Left ventricle myocardium inferior (tissue), 1 donor: ENCODE measurements around the gene CUL4B. TPM values are rescaled to one million over a fixed set of nuclear protein-coding genes. Genes with fewer than 3 reads are reported as not detected.
"Not testable (repeated sequence)": the region's sequence is repeated elsewhere in the genome, so short reads cannot be mapped to it uniquely, and the experiment has no call there.

Experiments
- DNase-seq: peaks from one replicate; pipeline ENCODE4 v3.0.0-alpha.2; 2020
- H3K27ac ChIP-seq: fragments of 200-600 bp; replicated peaks from 2 replicates; pipeline ENCODE4 v1.8.0; 2021
- H3K27me3 ChIP-seq: fragments of 200-600 bp; 2 replicates; pipeline ENCODE4 v1.8.0; 2021; ENCODE audit warnings: low read depth
- H3K36me3 ChIP-seq: fragments of 200-600 bp; 2 replicates; pipeline ENCODE4 v1.8.0; 2021
- H3K4me1 ChIP-seq: fragments of 200-600 bp; 2 replicates; pipeline ENCODE4 v1.8.0; 2021
- H3K4me3 ChIP-seq: fragments of 200-600 bp; 2 replicates; pipeline ENCODE4 v1.8.0; 2021; ENCODE audit warnings: mild to moderate bottlenecking, moderate library complexity
- H3K9me3 ChIP-seq: fragments of 200-600 bp; replicated peaks from 2 replicates; pipeline ENCODE4 v1.8.0; 2021
- intact Hi-C: fragments of 100-400 bp; cut with micrococcal nuclease; formaldehyde crosslinking; loops from one replicate; pipeline ENCODE4 v1.11.0; 2022
- total RNA-seq: library from RNA; stranded (reverse); fragmentation: NEBNext Ultra II Directional; extraction: Animal tissue kit (Norgen Biotek cat#: 25700); gene quantifications from one replicate; pipeline ENCODE4 v1.2.1, GENCODE V29; 2021
- TF ChIP-seq, protein P1 (sequence below): fragments of 200-600 bp; IDR thresholded peaks from 2 replicates; pipeline ENCODE4 v1.8.0; 2021; ENCODE audit warnings: antibody characterized with exemption, mild to moderate bottlenecking, borderline replicate concordance
- donor health status: DM: no; HTN: yes; CAD: no; lungs with severe emphysema.

CUL4B gene
- total RNA-seq, 1 donor from 2014 or later = 18.9 TPM

- H3K4me3 ChIP-seq, intact Hi-C loops, H3K27ac ChIP-seq, H3K27me3 ChIP-seq, DNase-seq, H3K9me3 ChIP-seq, H3K4me1 ChIP-seq, H3K36me3 ChIP-seq: not testable (repeated sequence)
- TF ChIP-seq, protein P1, sequence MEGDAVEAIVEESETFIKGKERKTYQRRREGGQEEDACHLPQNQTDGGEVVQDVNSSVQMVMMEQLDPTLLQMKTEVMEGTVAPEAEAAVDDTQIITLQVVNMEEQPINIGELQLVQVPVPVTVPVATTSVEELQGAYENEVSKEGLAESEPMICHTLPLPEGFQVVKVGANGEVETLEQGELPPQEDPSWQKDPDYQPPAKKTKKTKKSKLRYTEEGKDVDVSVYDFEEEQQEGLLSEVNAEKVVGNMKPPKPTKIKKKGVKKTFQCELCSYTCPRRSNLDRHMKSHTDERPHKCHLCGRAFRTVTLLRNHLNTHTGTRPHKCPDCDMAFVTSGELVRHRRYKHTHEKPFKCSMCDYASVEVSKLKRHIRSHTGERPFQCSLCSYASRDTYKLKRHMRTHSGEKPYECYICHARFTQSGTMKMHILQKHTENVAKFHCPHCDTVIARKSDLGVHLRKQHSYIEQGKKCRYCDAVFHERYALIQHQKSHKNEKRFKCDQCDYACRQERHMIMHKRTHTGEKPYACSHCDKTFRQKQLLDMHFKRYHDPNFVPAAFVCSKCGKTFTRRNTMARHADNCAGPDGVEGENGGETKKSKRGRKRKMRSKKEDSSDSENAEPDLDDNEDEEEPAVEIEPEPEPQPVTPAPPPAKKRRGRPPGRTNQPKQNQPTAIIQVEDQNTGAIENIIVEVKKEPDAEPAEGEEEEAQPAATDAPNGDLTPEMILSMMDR = peak; percentile 65
Observed at GRCh38 chrX:120475447-120475846, 85.3 kb downstream of the CUL4B start.

Other genes starting within 250 kb of the CUL4B start
- 0.38 TPM for gene TMEM255A, start 249.5 kb downstream of the CUL4B start, total RNA-seq
- gene ATP1B4, start 198.9 kb downstream of the CUL4B start, total RNA-seq = 1.8 TPM
- 54.7 TPM for gene LAMP2, start 91.7 kb downstream of the CUL4B start, total RNA-seq
- gene MCTS1, start 43.1 kb upstream of the CUL4B start, total RNA-seq = 32.6 TPM
- 19.7 TPM for gene C1GALT1C1, start 69.1 kb upstream of the CUL4B start, total RNA-seq